Heart right ventricle (tissue), 16 donors: ENCODE measurements around the gene SMARCC1. TPM values are rescaled to one million over a fixed set of nuclear protein-coding genes. Genes with fewer than 3 reads are reported as not detected.

Experiments
- ATAC-seq, 8 donors: fragments of 200-7000 bp; cut with Tn5 transposase; one replicate each; pipeline ENCODE4 v1.9.1; 2020; ENCODE audit warnings: mild to moderate bottlenecking in 8 of 8, moderate library complexity in 8 of 8, moderate number of reproducible peaks in 1 of 8
- DNase-seq, 2 donors: peaks; one replicate each; pipeline ENCODE4 v3.0.0-alpha.2; 2020
- H3K27ac ChIP-seq, 10 donors: fragments of 200-600 bp; sonication (generic) in 2 of 10; one replicate each; pipeline versions ENCODE4 v1.5.0 to v1.8.0; 2020 to 2022; ENCODE audit warnings: mild to moderate bottlenecking in 3 of 10
- H3K27me3 ChIP-seq, 7 donors: fragments of 200-600 bp; one replicate each; pipeline ENCODE4 v1.8.0; 2021 to 2022; ENCODE audit warnings: mild to moderate bottlenecking in 2 of 7
- H3K36me3 ChIP-seq, 9 donors: fragments of 200-600 bp; sonication (generic) in 1 of 9; one replicate each; pipeline versions ENCODE4 v1.5.0 to v1.8.0; 2020 to 2022; ENCODE audit warnings: mild to moderate bottlenecking in 2 of 9
- H3K4me1 ChIP-seq, 9 donors: fragments of 200-600 bp; sonication (generic) in 1 of 9; one replicate each; pipeline versions ENCODE4 v1.5.0 to v1.8.0; 2020 to 2022; ENCODE audit warnings: mild to moderate bottlenecking in 4 of 9
- H3K4me3 ChIP-seq, 10 donors: fragments of 200-600 bp; sonication (generic) in 2 of 10; one replicate each; pipeline versions ENCODE4 v1.5.0 to v1.8.0; 2020 to 2022; ENCODE audit warnings: mild to moderate bottlenecking in 7 of 10, moderate library complexity in 2 of 10
- H3K9me3 ChIP-seq, 11 donors: fragments of 200-600 bp in 10 of 11; sonication (generic) in 2 of 11; one replicate each; pipeline versions ENCODE4 v1.5.0 to v1.8.0; 2013 to 2022; ENCODE audit warnings: mild to moderate bottlenecking in 2 of 11, control low read depth in 1 of 11, moderate library complexity in 1 of 11
- WGBS, 2 donors: extraction: QIAGEN DNeasy Blood & Tissue Kit; methylation state at CpG; one replicate each; pipeline ENCODE4 v1.1.7; 2013; ENCODE audit warnings: inconsistent platforms in 1 of 2; 5-methylcytosine and 5-hydroxymethylcytosine counted together
- intact Hi-C, 10 donors: fragments of 100-400 bp; cut with DNase I; formaldehyde crosslinking; loops; one replicate each; pipeline versions ENCODE4 v1.11.1 to v1.14.2; 2022
- polyA plus RNA-seq, 2 donors: library from polyadenylated mRNA; stranded (reverse); fragments of 200-250 nt; gene quantifications; one replicate each; pipeline ENCODE4 v1.2.3, GENCODE V29; 2013
- total RNA-seq, 10 donors: library from RNA; stranded (reverse); fragmentation: NEBNext Ultra II Directional in 3 of 10; extraction: Animal tissue kit (Norgen Biotek cat#: 25700) in 3 of 10; gene quantifications; one replicate each; pipeline versions ENCODE4 v1.2.1 to v1.2.4, GENCODE V29; 2021 to 2023
- TF ChIP-seq, protein P1 (sequence below), 9 donors: fragments of 200-600 bp; sonication (generic) in 2 of 9; IDR thresholded peaks; one replicate each; pipeline versions ENCODE4 v1.5.0 to v1.8.0; 2021 to 2022; ENCODE audit warnings: antibody characterized with exemption in 9 of 9, mild to moderate bottlenecking in 5 of 9, moderate library complexity in 1 of 9
- donor health status: Arrhythmogenic right ventricular cardiomyopathy.
- donor health status: ischemic (EF 13 %, LVEDD 7.1; RV severe dilation, severe dysfunction).
- donor health status: healthy with polysubstance abuse.
- donor health status: DM: no; HTN: yes; CAD: no.
- donor health status: DM: no; HTN: no; CAD: no.
- donor health status: ischemic (EF 25% LVEDD 6.9; RV normal size, moderate dysfunction).
- donor health status: ischemic (EF 25% LVEDD 5.7; RV mildly dilated, moderate dysfunction).
- donor health status: healthy.
- donor health status: DM: yes; HTN: yes; CAD: no.
- donor health status: Ischemic cardiomyopathy.
- donor health status: ischemic (EF 35%, LVEDD 5.7; RV mildly dilated, moderate dysfunction).
- donor health status: nonischemic (EF 11% LVEDD 7.7; RV severe dilation, severe dysfunction).
- donor health status: DM: yes; HTN: yes; CAD: no.
- donor health status: PGD.
- donor health status: ischemic (EF 29% LVEDD 5.4; RV normal size, mild dysfunction).
- donor health status: nonischemic (EF 23%, LVEDD 6.1; RV moderate dilation, normal function).

Gene SMARCC1
- total and polyA plus RNA-seq, 12 donors: 6.4 to 34.9 (median 24.3) TPM

DNA sequence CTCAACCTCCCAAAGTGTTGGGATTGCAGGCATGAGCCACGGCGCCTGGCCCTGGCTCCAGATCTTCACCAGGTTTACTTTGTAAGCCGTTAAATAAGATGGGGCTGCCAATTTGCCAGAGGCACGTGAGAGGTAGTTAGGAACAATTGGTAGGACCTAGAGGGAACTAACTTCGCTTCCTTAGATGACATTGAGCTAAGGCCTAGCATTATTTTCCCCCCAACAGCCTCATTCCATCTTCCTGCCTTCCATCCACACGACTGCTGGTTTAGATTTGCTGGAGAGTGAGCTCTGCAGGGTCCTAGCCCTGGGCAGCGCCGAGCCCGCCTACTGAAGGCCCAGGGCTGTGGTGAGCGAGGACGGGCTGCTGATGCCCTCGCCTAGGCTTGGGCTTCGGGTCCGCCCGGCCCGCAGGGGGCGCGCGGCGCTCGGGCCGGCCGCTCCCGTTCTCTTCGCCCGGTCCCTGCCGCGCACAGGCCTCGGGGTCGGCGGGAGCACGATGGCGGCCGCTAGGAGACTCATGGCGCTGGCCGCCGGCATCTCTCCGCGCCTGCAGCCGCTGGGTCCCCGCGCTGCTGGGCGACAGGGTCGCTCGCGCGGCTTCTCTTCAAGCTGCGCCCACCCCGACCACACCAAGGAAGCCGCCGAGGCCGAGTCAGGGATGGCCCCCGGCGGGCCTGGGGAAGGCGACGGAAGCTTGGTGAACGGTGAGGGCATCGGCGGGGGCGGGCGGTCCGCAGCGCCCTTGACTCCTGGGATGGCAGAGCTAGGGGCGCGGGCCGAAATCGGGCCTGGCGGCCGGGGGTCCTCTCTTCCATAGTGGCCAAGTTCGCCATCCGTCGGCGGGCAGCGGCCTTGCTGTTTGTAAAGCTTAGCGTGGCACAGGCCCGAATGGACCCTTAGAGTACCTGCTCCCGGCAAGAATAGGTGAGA is 43.1 kb upstream of the SMARCC1 start:
- peak overlapping the region; percentile 81 to 100 (median 93) for H3K4me3 ChIP-seq
- intact Hi-C loops: loop anchor here in 5 of 10 donors (1.0 to 5.0 kb wide), 4 partner anchors 165 to 332 kb away; no protein-coding TSS in a partner anchor
- TF ChIP-seq, protein P1, sequence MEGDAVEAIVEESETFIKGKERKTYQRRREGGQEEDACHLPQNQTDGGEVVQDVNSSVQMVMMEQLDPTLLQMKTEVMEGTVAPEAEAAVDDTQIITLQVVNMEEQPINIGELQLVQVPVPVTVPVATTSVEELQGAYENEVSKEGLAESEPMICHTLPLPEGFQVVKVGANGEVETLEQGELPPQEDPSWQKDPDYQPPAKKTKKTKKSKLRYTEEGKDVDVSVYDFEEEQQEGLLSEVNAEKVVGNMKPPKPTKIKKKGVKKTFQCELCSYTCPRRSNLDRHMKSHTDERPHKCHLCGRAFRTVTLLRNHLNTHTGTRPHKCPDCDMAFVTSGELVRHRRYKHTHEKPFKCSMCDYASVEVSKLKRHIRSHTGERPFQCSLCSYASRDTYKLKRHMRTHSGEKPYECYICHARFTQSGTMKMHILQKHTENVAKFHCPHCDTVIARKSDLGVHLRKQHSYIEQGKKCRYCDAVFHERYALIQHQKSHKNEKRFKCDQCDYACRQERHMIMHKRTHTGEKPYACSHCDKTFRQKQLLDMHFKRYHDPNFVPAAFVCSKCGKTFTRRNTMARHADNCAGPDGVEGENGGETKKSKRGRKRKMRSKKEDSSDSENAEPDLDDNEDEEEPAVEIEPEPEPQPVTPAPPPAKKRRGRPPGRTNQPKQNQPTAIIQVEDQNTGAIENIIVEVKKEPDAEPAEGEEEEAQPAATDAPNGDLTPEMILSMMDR (IDR thresholded peaks at IDR 0.05): peak; percentile 67 to 98 (median 89)
- H3K4me1 ChIP-seq: peaks cover 6 to 25% (median 23%) of the 10 kb centered on the region in 9 donors
- peak overlapping the region; percentile 62 to 89 (median 84) for H3K27ac ChIP-seq
- H3K27me3 ChIP-seq: no peaks in the 10 kb centered on the region
- 3 to 4% methylated on average over 66 to 77 of the region's 77 CpGs for WGBS, 2 donors
- ATAC-seq (peak; percentile 97 to 99 (median 98)), DNase-seq (peak; percentile 56 to 81)
- no peaks in the 10 kb centered on the region for H3K9me3 ChIP-seq
- peaks cover 0 to 59% (median 22%) of the 10 kb centered on the region in 9 donors for H3K36me3 ChIP-seq

DNA sequence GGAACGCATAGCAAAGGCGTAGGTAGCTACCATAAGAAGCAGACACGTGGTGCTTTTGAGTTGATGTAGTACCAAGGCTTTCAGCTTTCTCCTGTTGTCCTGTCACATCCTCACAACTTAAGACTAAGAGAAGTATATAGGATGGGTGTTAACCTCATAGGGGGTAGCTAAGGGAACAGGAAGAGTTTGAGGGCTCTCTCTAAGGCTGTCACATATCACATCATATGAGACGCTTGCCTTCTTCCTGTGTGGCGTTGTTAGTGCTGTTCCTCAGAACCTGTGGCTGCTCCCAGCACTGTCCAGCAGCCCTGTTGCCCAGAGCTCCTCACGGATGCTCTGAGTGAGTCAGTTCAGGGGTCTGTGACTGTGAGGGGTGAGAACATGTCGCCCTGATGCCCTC is 35.9 kb upstream of the SMARCC1 start:
- H3K27me3 ChIP-seq: no peaks in the 10 kb centered on the region
- H3K36me3 ChIP-seq: peaks cover 0 to 98% (median 12%) of the 10 kb centered on the region in 9 donors
- ATAC-seq: no peak
- H3K9me3 ChIP-seq: no peaks in the 10 kb centered on the region
- intact Hi-C loops: no loop called here
- WGBS, 2 donors: 93 to 96% methylated on average over 7 of the region's 7 CpGs
- no peaks in the 10 kb centered on the region for H3K4me1 ChIP-seq
- H3K4me3 ChIP-seq: no peak overlapping the region
- H3K27ac ChIP-seq: no peak overlapping the region
- TF ChIP-seq, protein P1 (IDR thresholded peaks at IDR 0.05): no peak
- no peak for DNase-seq

DNA sequence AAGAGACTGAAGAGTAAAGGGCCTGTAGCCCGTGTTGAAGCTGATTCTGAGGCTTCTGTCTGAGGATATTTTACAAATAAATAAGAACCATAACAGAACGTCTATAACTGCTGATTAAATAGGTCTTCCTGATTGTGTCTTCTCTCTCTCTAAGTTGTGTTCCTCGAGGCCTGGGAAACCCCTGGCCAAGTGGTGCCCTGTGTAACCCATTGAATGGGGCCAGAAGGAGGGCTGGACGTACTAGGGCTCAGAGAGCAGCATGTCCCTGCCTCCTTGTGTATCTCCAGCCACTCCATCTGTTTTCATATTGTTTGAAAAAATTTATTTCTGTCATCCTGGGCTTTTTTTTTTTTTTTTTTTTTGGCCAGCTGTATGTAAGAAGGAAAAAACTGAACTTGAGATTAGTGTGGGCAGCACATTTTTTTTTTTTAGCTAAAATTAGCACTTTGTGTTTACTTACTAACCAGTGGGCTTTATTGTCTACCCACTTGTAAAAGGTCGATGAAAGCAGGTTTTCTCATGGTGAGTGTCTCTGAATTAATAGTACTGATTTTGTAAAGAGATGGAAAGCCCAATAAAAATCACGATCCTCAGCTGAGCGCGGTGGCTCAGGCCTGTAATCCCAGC is 32.0 kb upstream of the SMARCC1 start:
- ATAC-seq: no peak
- Histone ChIP-seq H3K27ac (no peak overlapping the region), H3K4me1 (no peaks in the 10 kb centered on the region), H3K9me3 (no peaks in the 10 kb centered on the region), H3K27me3 (no peaks in the 10 kb centered on the region), H3K36me3 (peaks cover 0 to 100% (median 24%) of the 10 kb centered on the region in 9 donors), H3K4me3 (no peak overlapping the region)
- TF ChIP-seq, protein P1 (IDR thresholded peaks at IDR 0.05): no peak
- DNase-seq: no peak
- WGBS, 2 donors: 81 to 85% methylated on average over 8 of the region's 8 CpGs
- intact Hi-C loops: no loop called here

GRCh38 chr3:47804577-47804976 is 22.9 kb upstream of the SMARCC1 start:
- TF ChIP-seq, protein P1 (IDR thresholded peaks at IDR 0.05): no peak
- DNase-seq (no peak), ATAC-seq (no peak)
- H3K36me3 ChIP-seq: peaks cover 0 to 45% (median 10%) of the 10 kb centered on the region in 9 donors
- H3K9me3 ChIP-seq: no peaks in the 10 kb centered on the region
- H3K4me3 ChIP-seq: no peak overlapping the region
- no peaks in the 10 kb centered on the region for H3K27me3 ChIP-seq
- H3K27ac ChIP-seq: peak overlapping the region in 2 of 10 donors; percentile 96 to 98
- peaks cover 6 to 27% (median 22%) of the 10 kb centered on the region in 9 donors for H3K4me1 ChIP-seq
- WGBS, 2 donors: 89 to 94% methylated on average over 1 of the region's 1 CpG
- intact Hi-C loops: loop anchor here in 1 of 10 donors (5.0 kb wide), 1 partner anchor 292 kb away; the partner anchor contains the start of gene ELP6
